Thymus (tissue), 14 donors: ENCODE measurements around the gene GLTP. TPM values are rescaled to one million over a fixed set of nuclear protein-coding genes. Genes with fewer than 3 reads are reported as not detected.
"Not testable (repeated sequence)": the region's sequence is repeated elsewhere in the genome, so short reads cannot be mapped to it uniquely, and the experiment has no call there.

Source experiments
- DNase-seq, 9 donors: peaks; one replicate each; pipeline ENCODE4 v3.0.0-alpha.2; 2013; ENCODE audit warnings: low spot score in 9 of 9, low read depth in 6 of 9, missing footprints in 1 of 9
- H3K27ac ChIP-seq, 2 donors: one replicate each; pipeline ENCODE4 v1.5.1; 2013; ENCODE audit warnings: control low read depth in 1 of 2, low read depth in 1 of 2, low read length in 1 of 2, mild to moderate bottlenecking in 1 of 2, moderate library complexity in 1 of 2
- H3K27me3 ChIP-seq, 2 donors: one replicate each; pipeline ENCODE4 v1.5.1; 2013; ENCODE audit warnings: low read length in 1 of 2; ENCODE audit not compliant: control insufficient read depth in 2 of 2, insufficient read depth in 1 of 2
- H3K36me3 ChIP-seq, 2 donors: one replicate each; pipeline ENCODE4 v1.5.1; 2013; ENCODE audit warnings: low read length in 1 of 2, mild to moderate bottlenecking in 1 of 2, moderate library complexity in 1 of 2; ENCODE audit not compliant: control insufficient read depth in 2 of 2, insufficient read depth in 2 of 2
- H3K4me1 ChIP-seq, 2 donors: one replicate each; pipeline ENCODE4 v1.5.1; 2013; ENCODE audit warnings: low read length in 2 of 2; ENCODE audit not compliant: control insufficient read depth in 2 of 2, insufficient read depth in 2 of 2
- H3K4me3 ChIP-seq, 2 donors: one replicate each; pipeline ENCODE4 v1.5.1; 2013; ENCODE audit warnings: low read length in 2 of 2, control low read depth in 1 of 2, mild to moderate bottlenecking in 1 of 2
- H3K9me3 ChIP-seq, 2 donors: one replicate each; pipeline ENCODE4 v1.5.1; 2013; ENCODE audit warnings: low read length in 1 of 2, mild to moderate bottlenecking in 1 of 2; ENCODE audit not compliant: control insufficient read depth in 2 of 2, insufficient read depth in 1 of 2
- WGBS: extraction: QIAGEN DNeasy Blood & Tissue Kit; methylation state at CpG from one replicate; pipeline ENCODE4 v1.1.7; 2013; 5-methylcytosine and 5-hydroxymethylcytosine counted together
- long read RNA-seq, 10 donors: transcript quantifications; one replicate each; lab custom pipeline, GENCODE V29; 2026
- polyA plus RNA-seq: library from polyadenylated mRNA; stranded (reverse); fragments of 200-250 nt; gene quantifications from one replicate; pipeline ENCODE4 v1.2.3, GENCODE V29; 2013
- total RNA-seq: library from RNA; stranded (reverse); fragments of 120-200 nt; gene quantifications from one replicate; pipeline ENCODE4 v1.2.4, GENCODE V29; 2013
- donor health status: healthy.

The GLTP gene
- total RNA-seq = 20.7 TPM
- polyA plus RNA-seq = 78.5 TPM
- long read RNA-seq, donor 1 = 0 reads
- long read RNA-seq, donor 2 = 0 reads
- long read RNA-seq, donor 3, transcript GLTP-201 (5 exons, 2,356 nt) = major isoform, 8 of 21 reads
- long read RNA-seq, donor 3, partial matches to known transcripts = 0 of 21 reads
- long read RNA-seq, donor 3, other reads (novel, unspliced or antisense) = 12 of 21 reads
- long read RNA-seq, donor 4, partial matches to known transcripts = 0 of 4 reads
- long read RNA-seq, donor 4, other reads (novel, unspliced or antisense) = 0 of 4 reads
- long read RNA-seq, donor 5, transcript GLTP-201 (5 exons, 2,356 nt) = major isoform, 11 of 11 reads
- long read RNA-seq, donor 5, partial matches to known transcripts = 0 of 11 reads
- long read RNA-seq, donor 5, other reads (novel, unspliced or antisense) = 0 of 11 reads
- long read RNA-seq, donor 6, transcript GLTP-201 (5 exons, 2,356 nt) = major isoform, 8 of 8 reads
- long read RNA-seq, donor 6, partial matches to known transcripts = 0 of 8 reads
- long read RNA-seq, donor 6, other reads (novel, unspliced or antisense) = 0 of 8 reads
- long read RNA-seq, donor 7, transcript GLTP-201 (5 exons, 2,356 nt) = major isoform, 7 of 9 reads
- long read RNA-seq, donor 7, partial matches to known transcripts = 0 of 9 reads
- long read RNA-seq, donor 7, other reads (novel, unspliced or antisense) = 0 of 9 reads
- long read RNA-seq, donor 8, partial matches to known transcripts = 0 of 1 reads
- long read RNA-seq, donor 8, other reads (novel, unspliced or antisense) = 0 of 1 reads
- long read RNA-seq, donor 9, transcript GLTP-201 (5 exons, 2,356 nt) = major isoform, 6 of 7 reads
- long read RNA-seq, donor 9, partial matches to known transcripts = 0 of 7 reads
- long read RNA-seq, donor 9, other reads (novel, unspliced or antisense) = 0 of 7 reads
- long read RNA-seq, donor 10, transcript GLTP-201 (5 exons, 2,356 nt) = major isoform, 7 of 7 reads
- long read RNA-seq, donor 10, partial matches to known transcripts = 0 of 7 reads
- long read RNA-seq, donor 10, other reads (novel, unspliced or antisense) = 0 of 7 reads

- peaks cover 0 to 23% of the 10 kb centered on the region in 2 donors for H3K4me1 ChIP-seq
- no peaks in the 10 kb centered on the region for H3K36me3 ChIP-seq
- peak within 1 kb of the TSS; percentile 66 to 81 for H3K4me3 ChIP-seq
- peaks cover 4 to 9% of the 10 kb centered on the region in 2 donors for H3K27me3 ChIP-seq
- peak within 1 kb of the TSS in 1 of 2 donors; percentile 55 for H3K27ac ChIP-seq
- no peaks in the 10 kb centered on the region for H3K9me3 ChIP-seq
- peak in 8 of 9 donors; percentile 76 to 95 (median 86) for DNase-seq
- WGBS = under 1% methylated on average over 92 of the region's 92 CpGs
Measured at GRCh38 chr12:109880043-109880931, at the start of gene GLTP. GLTP (minus strand) TSS chr12:109880541; CDS start chr12:109880374, 167 bp downstream.

- H3K9me3 ChIP-seq, H3K27me3 ChIP-seq, H3K4me1 ChIP-seq, H3K27ac ChIP-seq, H3K4me3 ChIP-seq, DNase-seq: not testable (repeated sequence)
- WGBS = 98% methylated on average over 14 of the region's 14 CpGs
- H3K36me3 ChIP-seq = peaks cover 51 to 54% of the 10 kb centered on the region in 2 donors
Measured at GRCh38 chr12:109929326-109929725, 49.0 kb upstream of the GLTP start.

GRCh38 chr12:109928058-109928656 lies 47.8 kb upstream of the GLTP start:
- Histone ChIP-seq H3K36me3 (peaks cover 45% of the 10 kb centered on the region in 2 donors), H3K4me1 (no peaks in the 10 kb centered on the region), H3K27ac (no peak overlapping the region), H3K4me3 (no peak overlapping the region), H3K9me3 (no peaks in the 10 kb centered on the region), H3K27me3 (no peaks in the 10 kb centered on the region)
- no peak for DNase-seq
- 97% methylated on average over 12 of the region's 12 CpGs for WGBS

GRCh38 chr12:109927622-109928021 lies 47.3 kb upstream of the GLTP start:
- peak in 2 of 9 donors; percentile 14 to 31 for DNase-seq
- Histone ChIP-seq H3K27me3 (no peaks in the 10 kb centered on the region), H3K4me1 (no peaks in the 10 kb centered on the region), H3K27ac (no peak overlapping the region), H3K36me3 (peaks cover 39 to 44% of the 10 kb centered on the region in 2 donors), H3K4me3 (no peak overlapping the region), H3K9me3 (no peaks in the 10 kb centered on the region)
- 92% methylated on average over 8 of the region's 8 CpGs for WGBS

- Histone ChIP-seq H3K36me3 (peaks cover 35 to 45% of the 10 kb centered on the region in 2 donors), H3K9me3 (no peaks in the 10 kb centered on the region), H3K4me3 (no peak overlapping the region), H3K27ac (no peak overlapping the region), H3K27me3 (no peaks in the 10 kb centered on the region), H3K4me1 (no peaks in the 10 kb centered on the region)
- 97% methylated on average over 11 of the region's 11 CpGs for WGBS
- DNase-seq = no peak
Measured at GRCh38 chr12:109926488-109927210, 46.3 kb upstream of the GLTP start.

GRCh38 chr12:109926016-109926415 lies 45.7 kb upstream of the GLTP start:
- Histone ChIP-seq H3K27me3 (no peaks in the 10 kb centered on the region), H3K9me3 (no peaks in the 10 kb centered on the region), H3K36me3 (peaks cover 33 to 44% of the 10 kb centered on the region in 2 donors), H3K4me3 (no peak overlapping the region), H3K4me1 (no peaks in the 10 kb centered on the region), H3K27ac (no peak overlapping the region)
- 96% methylated on average over 8 of the region's 8 CpGs for WGBS
- DNase-seq = no peak

GRCh38 chr12:109925185-109925840 lies 45.0 kb upstream of the GLTP start:
- no peak for DNase-seq
- Histone ChIP-seq H3K36me3 (peaks cover 32 to 43% of the 10 kb centered on the region in 2 donors), H3K4me3 (no peak overlapping the region), H3K27me3 (no peaks in the 10 kb centered on the region), H3K9me3 (no peaks in the 10 kb centered on the region), H3K4me1 (no peaks in the 10 kb centered on the region), H3K27ac (no peak overlapping the region)
- WGBS = 95% methylated on average over 20 of the region's 20 CpGs
